D721Med (cell line): ENCODE results near the gene C3.
A peak's percentile ranks its signal among the peaks of the same experiment; 100 is the strongest.
"Not testable (repeated sequence)": the region's sequence is repeated elsewhere in the genome, so short reads cannot be mapped to it uniquely, and the experiment has no call there.

ENCODE experiments used
- DNase-seq: peaks from one replicate; pipeline ENCODE4 v3.0.0; 2011; ENCODE audit warnings: low spot score; ENCODE audit not compliant: insufficient read length
- FAIRE-seq: peaks from 2 replicates; lab custom pipeline; 2011; peaks lifted over from hg19 to GRCh38; lab: Jason Lieb, UNC
- CTCF ChIP-seq: IDR thresholded peaks from 2 replicates; pipeline ENCODE4 v1.5.1; 2012; ENCODE audit warnings: mild to moderate bottlenecking, control low read depth; ENCODE audit not compliant: insufficient read depth; ENCODE audit errors: missing control alignments

C3 gene

GRCh38 chr19:6710273-6711077 is 10.0 kb downstream of the C3 start:
- DNase-seq, result no peak
- no peak for FAIRE-seq
- TF ChIP-seq CTCF, result peak; percentile 29

- FAIRE-seq, result no peak
- TF ChIP-seq CTCF, result no peak
- DNase-seq, result no peak
Measured at GRCh38 chr19:6709549-6709948, 10.9 kb downstream of the C3 start.

GRCh38 chr19:6708913-6709312 is 11.5 kb downstream of the C3 start:
- DNase-seq, FAIRE-seq: not testable (repeated sequence)

GRCh38 chr19:6708346-6708745 is 12.1 kb downstream of the C3 start:
- DNase-seq, result no peak
- no peak for TF ChIP-seq CTCF
- no peak for FAIRE-seq

GRCh38 chr19:6707658-6708018 is 12.8 kb downstream of the C3 start:
- DNase-seq, result no peak
- no peak for TF ChIP-seq CTCF
- FAIRE-seq, result no peak

GRCh38 chr19:6707011-6707657 is 13.3 kb downstream of the C3 start:
- no peak for FAIRE-seq
- no peak for DNase-seq
- no peak for TF ChIP-seq CTCF

- no peak for TF ChIP-seq CTCF
- no peak for DNase-seq
- FAIRE-seq, result no peak
Measured at GRCh38 chr19:6706633-6706958, 13.9 kb downstream of the C3 start.
